H9 (cell line): ENCODE measurements around the gene CACNA1D. TPM values are rescaled to one million over a fixed set of nuclear protein-coding genes. Genes with fewer than 3 reads are reported as not detected.

Experiments used
- DNase-seq: peaks from one replicate; pipeline ENCODE4 v3.0.0-alpha.2; 2017
- H2AFZ ChIP-seq: one replicate; pipeline ENCODE4 v1.6.1; 2013; ENCODE audit warnings: mild to moderate bottlenecking, low read length, control low read depth, moderate library complexity
- H2AK5ac ChIP-seq: 2 replicates; pipeline ENCODE4 v1.6.1; 2013; ENCODE audit warnings: low read length, control low read depth, mixed read lengths; ENCODE audit not compliant: insufficient read length
- H2BK120ac ChIP-seq: one replicate; pipeline ENCODE4 v1.6.1; 2013; ENCODE audit warnings: low read depth, mild to moderate bottlenecking, low read length, control low read depth, inconsistent platforms; ENCODE audit not compliant: poor library complexity, severe bottlenecking
- H2BK12ac ChIP-seq: 2 replicates; pipeline ENCODE4 v1.6.1; 2013; ENCODE audit warnings: low read length, control low read depth, mixed read lengths, low read depth; ENCODE audit not compliant: insufficient read length
- H2BK15ac ChIP-seq: 2 replicates; pipeline ENCODE4 v1.6.1; 2013; ENCODE audit warnings: low read depth, low read length, control low read depth
- H2BK20ac ChIP-seq: one replicate; pipeline ENCODE4 v1.6.1; 2013; ENCODE audit warnings: low read depth, mild to moderate bottlenecking, low read length, control low read depth, inconsistent platforms; ENCODE audit not compliant: poor library complexity, severe bottlenecking
- H2BK5ac ChIP-seq: 2 replicates; pipeline ENCODE4 v1.6.1; 2013; ENCODE audit warnings: low read length, control low read depth, mixed read lengths; ENCODE audit not compliant: insufficient read length
- H3K14ac ChIP-seq: 2 replicates; pipeline ENCODE4 v1.6.1; 2013; ENCODE audit warnings: low read length, control low read depth; ENCODE audit not compliant: insufficient read depth
- H3K18ac ChIP-seq: 2 replicates; pipeline ENCODE4 v1.6.1; 2013; ENCODE audit warnings: low read depth, mild to moderate bottlenecking, mixed read lengths, low read length, control low read depth; ENCODE audit not compliant: insufficient read length
- H3K23ac ChIP-seq: 2 replicates; pipeline ENCODE4 v1.6.1; 2013; ENCODE audit warnings: low read length, control low read depth, mixed read lengths, low read depth; ENCODE audit not compliant: insufficient read length
- H3K23me2 ChIP-seq: 2 replicates; pipeline ENCODE4 v1.6.1; 2013; ENCODE audit warnings: low read depth, mild to moderate bottlenecking, mixed read lengths, low read length, control low read depth; ENCODE audit not compliant: insufficient read length, poor library complexity, severe bottlenecking
- H3K27ac ChIP-seq: 2 replicates; pipeline ENCODE4 v1.5.1; 2013; ENCODE audit warnings: low read length, control low read depth, mixed read lengths, low read depth; ENCODE audit not compliant: insufficient read length
- H3K27me3 ChIP-seq: 2 replicates; pipeline ENCODE4 v1.6.1; 2013; ENCODE audit warnings: low read length, control low read depth, inconsistent platforms; ENCODE audit not compliant: insufficient read depth
- H3K4ac ChIP-seq: 2 replicates; pipeline ENCODE4 v1.6.1; 2013; ENCODE audit warnings: low read depth, mild to moderate bottlenecking, control low read depth, inconsistent platforms, low read length, moderate library complexity
- H3K4me1 ChIP-seq: 2 replicates; pipeline ENCODE4 v1.6.1; 2013; ENCODE audit warnings: low read length, control low read depth, inconsistent platforms; ENCODE audit not compliant: insufficient read depth
- H3K4me2 ChIP-seq: 2 replicates; pipeline ENCODE4 v1.6.1; 2013; ENCODE audit warnings: low read length, control low read depth, mixed read lengths; ENCODE audit not compliant: insufficient read length, insufficient read depth
- H3K56ac ChIP-seq: 2 replicates; pipeline ENCODE4 v1.6.1; 2013; ENCODE audit warnings: low read depth, mild to moderate bottlenecking, mixed read lengths, low read length, control low read depth; ENCODE audit not compliant: insufficient read length
- H3K79me1 ChIP-seq: 2 replicates; pipeline ENCODE4 v1.6.1; 2013; ENCODE audit warnings: low read depth, mild to moderate bottlenecking, moderate library complexity, low read length, control low read depth, inconsistent platforms; ENCODE audit not compliant: insufficient read depth, poor library complexity, severe bottlenecking
- H3K79me2 ChIP-seq: 2 replicates; pipeline ENCODE4 v1.6.1; 2013; ENCODE audit warnings: low read length, control low read depth, inconsistent platforms; ENCODE audit not compliant: insufficient read depth
- H3K9ac ChIP-seq: 2 replicates; pipeline ENCODE4 v1.6.1; 2013; ENCODE audit warnings: low read length, control low read depth, mixed read lengths; ENCODE audit not compliant: insufficient read length; ENCODE audit errors: extremely low read depth
- H3K9me3 ChIP-seq: one replicate; pipeline ENCODE4 v1.6.1; 2013; ENCODE audit warnings: low read depth, low read length, inconsistent platforms; ENCODE audit not compliant: control insufficient read depth
- H3T11ph ChIP-seq: one replicate; pipeline ENCODE4 v1.6.1; 2013; ENCODE audit warnings: mild to moderate bottlenecking, low read length, control low read depth, inconsistent platforms
- H4K20me1 ChIP-seq: one replicate; pipeline ENCODE4 v1.6.1; 2013; ENCODE audit not compliant: control insufficient read depth, insufficient read length, insufficient read depth
- H4K5ac ChIP-seq: 2 replicates; pipeline ENCODE4 v1.6.1; 2013; ENCODE audit warnings: low read depth, mild to moderate bottlenecking, mixed read lengths, low read length, control low read depth; ENCODE audit not compliant: insufficient read length
- H4K8ac ChIP-seq: replicated peaks from 2 replicates; pipeline ENCODE4 v1.6.1; 2013; ENCODE audit warnings: low read length, control low read depth, mixed read lengths, low read depth; ENCODE audit not compliant: insufficient read length
- H4K91ac ChIP-seq: 2 replicates; pipeline ENCODE4 v1.6.1; 2013; ENCODE audit warnings: low read depth, mild to moderate bottlenecking, moderate library complexity, mixed read lengths, low read length, control low read depth; ENCODE audit not compliant: insufficient read length
- H3K27ac Mint-ChIP-seq, 3 experiments: 2 replicates in 2 of 3; 3 replicates in 1 of 3; pipeline ENCODE4 v1.8.0; 2020 to 2021; ENCODE audit warnings: mixed read lengths in 3 of 3, mild to moderate bottlenecking in 1 of 3, moderate library complexity in 1 of 3
- H3K27me3 Mint-ChIP-seq: 2 replicates; pipeline ENCODE4 v1.8.0; 2021; ENCODE audit warnings: low read depth, mild to moderate bottlenecking, moderate library complexity, mixed read lengths
- H3K36me3 Mint-ChIP-seq, 3 experiments: 2 replicates in 2 of 3; 3 replicates in 1 of 3; pipeline ENCODE4 v1.8.0; 2020 to 2021; ENCODE audit warnings: low read depth in 3 of 3, mixed read lengths in 3 of 3; ENCODE audit not compliant: insufficient read depth in 1 of 3
- H3K4me1 Mint-ChIP-seq, 2 experiments: 2 replicates each; pipeline ENCODE4 v1.8.0; 2020; ENCODE audit warnings: mixed read lengths in 2 of 2
- H3K4me3 Mint-ChIP-seq, 2 experiments: 2 replicates in 1 of 2; 3 replicates in 1 of 2; pipeline ENCODE4 v1.8.0; 2020 to 2021; ENCODE audit warnings: mild to moderate bottlenecking in 2 of 2, mixed read lengths in 2 of 2, moderate library complexity in 1 of 2
- H3K9me3 Mint-ChIP-seq, 2 experiments: 2 replicates in 1 of 2; 3 replicates in 1 of 2; pipeline ENCODE4 v1.8.0; 2020; ENCODE audit warnings: mild to moderate bottlenecking in 2 of 2, mixed read lengths in 2 of 2, moderate library complexity in 1 of 2
- whole genome bisulfite sequencing: extraction: QIAGEN DNeasy Blood & Tissue Kit; methylation state at CpG from one replicate; pipeline ENCODE4 v1.1.7; 2013; ENCODE audit warnings: missing lambda C conversion rate, low lambda C conversion rate, mixed read lengths; ENCODE audit not compliant: insufficient read length; ENCODE audit errors: extremely low coverage; 5-methylcytosine and 5-hydroxymethylcytosine counted together
- total RNA-seq: library from RNA; stranded (reverse); gene quantifications from 2 replicates; pipeline ENCODE4 v1.2.1, GENCODE V29; 2021
- TF ChIP-seq, protein P1 (sequence below): fragments of 200-600 bp; sonication (generic); conservative IDR thresholded peaks from 3 replicates; pipeline ENCODE4 v1.8.0; 2021; ENCODE audit warnings: antibody characterized with exemption, mild to moderate bottlenecking

CACNA1D gene
- total RNA-seq, 1 experiment from 2014 or later, result 3.5 TPM

DNA sequence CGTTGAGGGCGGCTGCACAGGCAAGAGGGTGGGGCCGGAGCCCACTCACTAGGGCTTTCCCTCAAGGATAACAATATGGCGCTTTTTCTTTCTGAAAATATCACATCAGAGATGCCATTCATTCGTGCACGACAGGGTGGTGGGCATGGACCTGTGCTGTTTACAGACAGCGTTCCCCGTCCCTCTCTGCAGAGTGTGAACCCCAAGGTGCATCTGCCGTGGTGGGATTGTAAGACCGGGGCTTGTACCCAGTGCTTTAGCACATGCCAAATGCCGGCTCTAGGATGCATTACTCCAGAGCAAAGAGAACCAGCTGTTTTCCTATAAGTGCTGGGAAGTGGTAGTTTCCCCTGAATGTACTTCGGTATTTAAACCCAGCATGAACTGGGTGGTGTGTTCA is 314.9 kb downstream of the CACNA1D start:
- Mint-ChIP-seq H3K9me3 (no peaks in the 10 kb centered on the region), H3K27ac (no peak overlapping the region), H3K36me3 (no peaks in the 10 kb centered on the region), H3K27me3 (no peaks in the 10 kb centered on the region; the same call in 1 of the 2 replicates), H3K4me1 (peaks cover 9 to 10% of the 10 kb centered on the region in 2 experiments), H3K4me3 (no peak overlapping the region)
- Histone ChIP-seq H4K91ac (no peak overlapping the region), H2BK120ac (no peak overlapping the region), H4K5ac (no peak overlapping the region), H4K8ac (no peak overlapping the region), H3K23ac (no peak overlapping the region), H3K9me3 (no peaks in the 10 kb centered on the region), H3K27ac (no peak overlapping the region), H3K56ac (no peak overlapping the region), H3T11ph (no peak overlapping the region), H3K14ac (no peak overlapping the region; the same call in 1 of the 2 replicates), H2BK5ac (no peak overlapping the region), H2BK15ac (no peak overlapping the region), H3K4ac (no peak overlapping the region), H3K79me2 (no peaks in the 10 kb centered on the region), H3K27me3 (no peaks in the 10 kb centered on the region), H2AFZ (no peak overlapping the region), H3K79me1 (no peaks in the 10 kb centered on the region), H3K4me2 (no peak overlapping the region), H3K18ac (no peak overlapping the region), H2BK12ac (no peak overlapping the region), H3K4me1 (no peaks in the 10 kb centered on the region; the same call in 1 of the 2 replicates), H2AK5ac (no peak overlapping the region), H4K20me1 (no peaks in the 10 kb centered on the region), H3K23me2 (no peaks in the 10 kb centered on the region), H2BK20ac (no peak overlapping the region), H3K9ac (no peak overlapping the region)
- WGBS, result no CpG with 5 or more reads among the region's 12 CpGs
- peak; percentile 20 for DNase-seq
- TF ChIP-seq, protein P1, sequence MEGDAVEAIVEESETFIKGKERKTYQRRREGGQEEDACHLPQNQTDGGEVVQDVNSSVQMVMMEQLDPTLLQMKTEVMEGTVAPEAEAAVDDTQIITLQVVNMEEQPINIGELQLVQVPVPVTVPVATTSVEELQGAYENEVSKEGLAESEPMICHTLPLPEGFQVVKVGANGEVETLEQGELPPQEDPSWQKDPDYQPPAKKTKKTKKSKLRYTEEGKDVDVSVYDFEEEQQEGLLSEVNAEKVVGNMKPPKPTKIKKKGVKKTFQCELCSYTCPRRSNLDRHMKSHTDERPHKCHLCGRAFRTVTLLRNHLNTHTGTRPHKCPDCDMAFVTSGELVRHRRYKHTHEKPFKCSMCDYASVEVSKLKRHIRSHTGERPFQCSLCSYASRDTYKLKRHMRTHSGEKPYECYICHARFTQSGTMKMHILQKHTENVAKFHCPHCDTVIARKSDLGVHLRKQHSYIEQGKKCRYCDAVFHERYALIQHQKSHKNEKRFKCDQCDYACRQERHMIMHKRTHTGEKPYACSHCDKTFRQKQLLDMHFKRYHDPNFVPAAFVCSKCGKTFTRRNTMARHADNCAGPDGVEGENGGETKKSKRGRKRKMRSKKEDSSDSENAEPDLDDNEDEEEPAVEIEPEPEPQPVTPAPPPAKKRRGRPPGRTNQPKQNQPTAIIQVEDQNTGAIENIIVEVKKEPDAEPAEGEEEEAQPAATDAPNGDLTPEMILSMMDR, result no peak
